NCI-H2196 treated with DMSO at 0.1 percent for 48 hours (cell line): ENCODE data around the gene SLA2.
"Not testable (repeated sequence)": the region's sequence is repeated elsewhere in the genome, so short reads cannot be mapped to it uniquely, and the experiment has no call there.

ENCODE experiments used
- DNase-seq: peaks from one replicate; lab custom pipeline; 2025; ENCODE audit not compliant: unreplicated experiment; lab: John Stamatoyannopoulos, UW

The SLA2 gene

GRCh38 chr20:36645998-36646397, at the start of gene SLA2:
Gene SLA2, minus strand, starts transcription at chr20:36646196. Its CDS starts 4,861 bp downstream, at chr20:36641335.
- DNase-seq = no peak

GRCh38 chr20:36695467-36695866, 49.5 kb upstream of the SLA2 start:
- DNase-seq = not testable (repeated sequence)

- DNase-seq = no peak
These were observed 42.6 kb upstream of the SLA2 start for GRCh38 chr20:36688630-36689029.

- no peak for DNase-seq
These were observed 41.9 kb upstream of the SLA2 start for GRCh38 chr20:36687850-36688249.

GRCh38 chr20:36686944-36687343, 40.9 kb upstream of the SLA2 start:
- no peak for DNase-seq

GRCh38 chr20:36686504-36686903, 40.5 kb upstream of the SLA2 start:
- no peak for DNase-seq

GRCh38 chr20:36684747-36685146, 38.8 kb upstream of the SLA2 start:
- DNase-seq = no peak

GRCh38 chr20:36682311-36682710, 36.3 kb upstream of the SLA2 start:
- no peak for DNase-seq

GRCh38 chr20:36677422-36677771, 31.4 kb upstream of the SLA2 start:
- no peak for DNase-seq

GRCh38 chr20:36676701-36677421, 30.9 kb upstream of the SLA2 start:
- no peak for DNase-seq

GRCh38 chr20:36675545-36675944, 29.5 kb upstream of the SLA2 start:
- not testable (repeated sequence) for DNase-seq

GRCh38 chr20:36672991-36673390, 27.0 kb upstream of the SLA2 start:
- no peak for DNase-seq

- no peak for DNase-seq
These were observed 24.8 kb upstream of the SLA2 start for GRCh38 chr20:36670665-36671357.

GRCh38 chr20:36666181-36666740, 20.3 kb upstream of the SLA2 start:
- DNase-seq = no peak

GRCh38 chr20:36663031-36663430, 17.0 kb upstream of the SLA2 start:
- no peak for DNase-seq

GRCh38 chr20:36658300-36658699, 12.3 kb upstream of the SLA2 start:
- DNase-seq = no peak

- DNase-seq = no peak
These were observed 10.7 kb upstream of the SLA2 start for GRCh38 chr20:36656733-36657132.

- no peak for DNase-seq
These were observed 9.0 kb upstream of the SLA2 start for GRCh38 chr20:36655004-36655403.

GRCh38 chr20:36654506-36654905, 8.5 kb upstream of the SLA2 start:
- DNase-seq = no peak

- no peak for DNase-seq
These were observed 7.5 kb upstream of the SLA2 start for GRCh38 chr20:36653456-36653855.

- DNase-seq = no peak
These were observed 1.5 kb upstream of the SLA2 start for GRCh38 chr20:36647196-36648121.
